HG03045 (cell line): ENCODE measurements around the gene PLIN4.

Experiments used
- ATAC-seq: cut with Tn5 transposase; IDR thresholded peaks from one replicate; pipeline ENCODE4 v1.9.1; 2021; ENCODE audit warnings: mild to moderate bottlenecking, moderate library complexity; ENCODE audit not compliant: unreplicated experiment

PLIN4 gene

DNA sequence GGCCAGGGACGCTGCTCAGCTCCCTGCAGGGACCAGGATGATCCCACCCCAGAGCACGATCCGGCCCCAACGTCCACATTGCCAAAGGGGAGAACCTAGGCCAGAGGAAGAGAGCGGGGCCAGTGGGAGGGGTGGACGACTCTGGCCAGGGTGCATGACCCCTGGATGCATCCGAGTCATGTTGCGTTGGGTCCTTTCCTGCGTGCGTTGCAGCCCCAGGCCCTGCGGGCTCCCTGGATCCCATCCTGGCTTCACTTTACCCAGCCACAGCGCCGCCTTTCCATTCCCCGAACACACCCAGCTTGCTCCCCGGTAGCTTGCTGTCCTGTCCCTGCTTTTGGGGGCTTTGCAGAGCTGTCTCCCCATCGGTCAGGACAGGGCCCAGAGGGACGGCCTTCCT, 10.5 kb downstream of the PLIN4 start:
- no peak for ATAC-seq

DNA sequence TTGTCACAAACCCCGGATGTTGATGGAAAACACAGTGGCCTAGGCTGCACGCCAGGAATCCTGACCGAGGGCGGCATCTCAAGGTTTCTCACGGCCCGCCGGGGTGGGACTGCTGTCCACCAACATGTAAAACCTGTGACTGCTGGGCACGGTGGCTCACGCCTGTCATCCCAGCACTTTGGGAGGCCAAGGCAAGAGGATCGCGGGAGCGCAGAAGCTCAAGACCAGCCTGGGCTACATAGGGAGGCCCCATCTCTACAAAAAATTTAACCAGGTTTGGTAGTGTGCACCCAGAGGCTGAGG, 11.2 kb downstream of the PLIN4 start:
- ATAC-seq, result no peak

- ATAC-seq, result no peak
These were observed 11.7 kb downstream of the PLIN4 start for GRCh38 chr19:4506449-4507149.

GRCh38 chr19:4505570-4506448, 12.5 kb downstream of the PLIN4 start:
- ATAC-seq, result no peak

DNA sequence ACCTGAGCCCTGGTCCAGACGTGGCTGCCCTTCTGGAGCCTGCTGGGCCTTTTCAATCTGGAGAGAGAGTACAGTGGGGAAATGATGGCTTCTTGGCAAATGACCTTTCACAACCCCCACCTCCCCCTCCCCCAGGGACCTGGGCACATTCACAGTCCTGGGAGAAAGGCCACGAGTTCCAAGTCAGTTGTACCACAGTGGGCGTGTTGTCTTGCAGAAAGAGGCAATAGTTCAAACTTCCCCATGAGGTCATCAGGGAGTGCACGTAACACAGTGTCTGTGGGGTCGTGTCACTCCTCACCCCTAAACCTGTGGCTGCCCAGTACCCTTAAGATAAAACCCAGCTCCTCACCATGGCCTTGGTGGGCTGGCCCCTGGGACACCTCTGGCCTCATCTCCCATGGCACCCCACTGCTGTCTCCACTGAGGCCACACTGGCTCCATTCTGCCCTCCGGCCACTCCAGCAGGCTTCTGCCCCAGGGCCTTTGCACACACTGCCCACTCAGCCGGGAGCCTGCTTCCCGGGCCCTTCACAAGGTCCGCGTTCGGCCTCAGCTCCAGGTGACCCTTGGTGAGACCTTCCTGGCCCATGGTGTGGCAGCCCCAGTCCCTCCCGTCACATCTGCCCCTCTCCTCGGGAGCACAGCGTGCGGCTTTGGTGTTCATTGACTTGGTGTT, 13.3 kb downstream of the PLIN4 start:
- ATAC-seq, result no peak

- no peak for ATAC-seq
These were observed 14.0 kb downstream of the PLIN4 start for GRCh38 chr19:4504297-4504701.

- ATAC-seq, result no peak
These were observed 14.5 kb downstream of the PLIN4 start for GRCh38 chr19:4503825-4504170.

- ATAC-seq, result no peak
These were observed 15.0 kb downstream of the PLIN4 start for GRCh38 chr19:4503132-4503824.

GRCh38 chr19:4502282-4503131, 15.8 kb downstream of the PLIN4 start:
- no peak for ATAC-seq

DNA sequence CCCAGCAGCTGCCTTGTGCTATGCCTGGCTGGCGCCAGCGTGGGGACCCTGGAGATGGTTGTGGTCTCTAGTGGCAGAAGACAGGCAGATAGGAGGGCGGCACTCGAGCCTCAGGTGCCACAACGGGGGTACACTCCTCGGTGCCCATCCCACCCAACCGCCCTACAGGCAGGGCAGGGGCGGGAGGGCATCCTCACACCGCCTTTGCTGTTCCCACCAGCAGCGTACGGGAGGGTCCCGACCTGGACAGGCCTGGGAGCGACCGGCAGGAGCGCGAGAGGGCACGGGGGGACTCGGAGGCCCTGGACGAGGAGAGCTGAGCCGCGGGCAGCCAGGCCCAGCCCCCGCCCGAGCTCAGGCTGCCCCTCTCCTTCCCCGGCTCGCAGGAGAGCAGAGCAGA, 16.6 kb downstream of the PLIN4 start:
- no peak for ATAC-seq

- no peak for ATAC-seq
These were observed 17.3 kb downstream of the PLIN4 start for GRCh38 chr19:4500841-4501591.

GRCh38 chr19:4499855-4500254, 18.4 kb downstream of the PLIN4 start:
- no peak for ATAC-seq

DNA sequence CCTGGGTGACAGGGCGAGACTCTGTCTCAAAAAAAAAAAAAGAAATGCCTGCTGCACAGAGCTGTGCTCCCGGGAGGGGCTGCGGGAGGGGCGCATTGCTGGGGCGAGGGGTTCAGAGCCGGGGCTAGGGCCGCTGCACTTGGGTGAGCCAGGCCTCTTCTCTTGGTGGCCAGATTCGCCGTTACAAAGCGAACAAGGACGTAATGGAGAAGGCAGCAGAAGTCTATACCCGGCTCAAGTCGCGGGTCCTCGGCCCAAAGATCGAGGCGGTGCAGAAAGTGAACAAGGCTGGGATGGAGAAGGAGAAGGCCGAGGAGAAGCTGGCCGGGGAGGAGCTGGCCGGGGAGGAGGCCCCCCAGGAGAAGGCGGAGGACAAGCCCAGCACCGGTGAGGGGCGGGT, 19.0 kb downstream of the PLIN4 start:
- ATAC-seq, result no peak

DNA sequence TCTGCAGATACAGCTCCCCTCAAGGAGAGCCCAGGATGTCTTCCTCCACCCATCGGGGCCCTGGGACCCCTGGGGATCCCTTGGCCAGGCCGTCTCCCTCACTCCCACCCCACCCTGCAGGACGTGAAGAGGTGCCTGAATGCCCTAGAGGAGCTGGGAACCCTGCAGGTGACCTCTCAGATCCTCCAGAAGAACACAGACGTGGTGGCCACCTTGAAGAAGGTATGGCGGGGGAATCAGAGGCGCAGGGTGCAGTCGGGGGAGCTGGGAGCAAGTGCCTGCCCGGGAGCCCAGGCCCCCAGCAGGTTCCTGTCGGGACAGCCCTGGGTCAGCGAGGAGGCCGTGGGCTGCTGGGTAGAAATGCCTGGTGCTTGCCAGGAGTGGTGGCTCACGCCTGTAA, 19.6 kb downstream of the PLIN4 start:
- no peak for ATAC-seq

DNA sequence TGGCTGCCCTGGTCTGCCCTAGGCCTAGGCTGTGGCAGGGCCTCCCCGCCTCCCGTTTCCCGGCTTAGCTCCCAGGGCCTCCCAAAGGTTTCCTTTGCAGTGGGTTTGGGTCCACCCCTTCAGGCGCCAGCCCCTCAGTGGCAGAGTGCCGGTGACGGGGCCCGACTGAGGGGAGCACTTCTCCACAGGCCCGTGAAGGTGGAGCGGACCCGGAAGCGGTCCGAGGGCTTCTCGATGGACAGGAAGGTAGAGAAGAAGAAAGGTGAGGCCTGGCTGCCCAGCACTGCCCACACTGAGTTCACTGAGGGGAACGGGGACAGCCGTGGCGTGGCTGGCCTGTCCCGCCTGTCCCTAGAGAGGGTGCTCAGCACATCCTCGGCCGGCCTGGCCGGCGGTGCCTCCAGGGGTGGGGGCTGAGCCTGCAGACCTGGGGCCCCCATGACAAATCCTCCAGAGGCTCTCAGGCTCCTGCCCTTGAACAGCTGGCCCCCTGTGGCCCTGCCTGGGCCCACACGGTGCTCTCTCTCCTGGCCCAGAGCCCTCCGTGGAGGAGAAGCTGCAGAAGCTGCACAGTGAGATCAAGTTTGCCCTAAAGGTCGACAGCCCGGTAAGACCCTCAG, 20.4 kb downstream of the PLIN4 start:
- no peak for ATAC-seq

GRCh38 chr19:4496304-4496703, 22.0 kb downstream of the PLIN4 start:
- ATAC-seq, result no peak

DNA sequence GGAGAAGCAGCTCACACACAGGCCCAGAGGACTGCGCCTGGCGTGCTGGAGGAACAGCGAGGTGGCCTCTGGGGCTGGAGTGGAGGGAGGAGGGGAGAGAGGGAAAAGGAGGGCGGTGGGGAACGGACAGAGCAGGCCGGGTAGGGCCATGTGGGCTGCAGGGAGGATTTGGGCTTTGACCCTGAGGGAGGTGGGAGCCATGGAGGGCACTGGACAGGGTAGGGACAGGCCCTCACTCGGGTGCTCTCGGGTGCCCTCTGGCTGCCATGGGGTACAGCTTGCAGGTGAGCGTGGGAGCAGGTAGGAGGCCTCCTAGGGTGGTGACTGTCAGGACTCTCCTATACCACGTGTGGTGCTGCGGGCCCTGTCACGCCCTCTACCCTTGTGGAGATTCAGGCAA, 22.8 kb downstream of the PLIN4 start:
- no peak for ATAC-seq

GRCh38 chr19:4494691-4495064, 23.6 kb downstream of the PLIN4 start:
- ATAC-seq, result no peak

DNA sequence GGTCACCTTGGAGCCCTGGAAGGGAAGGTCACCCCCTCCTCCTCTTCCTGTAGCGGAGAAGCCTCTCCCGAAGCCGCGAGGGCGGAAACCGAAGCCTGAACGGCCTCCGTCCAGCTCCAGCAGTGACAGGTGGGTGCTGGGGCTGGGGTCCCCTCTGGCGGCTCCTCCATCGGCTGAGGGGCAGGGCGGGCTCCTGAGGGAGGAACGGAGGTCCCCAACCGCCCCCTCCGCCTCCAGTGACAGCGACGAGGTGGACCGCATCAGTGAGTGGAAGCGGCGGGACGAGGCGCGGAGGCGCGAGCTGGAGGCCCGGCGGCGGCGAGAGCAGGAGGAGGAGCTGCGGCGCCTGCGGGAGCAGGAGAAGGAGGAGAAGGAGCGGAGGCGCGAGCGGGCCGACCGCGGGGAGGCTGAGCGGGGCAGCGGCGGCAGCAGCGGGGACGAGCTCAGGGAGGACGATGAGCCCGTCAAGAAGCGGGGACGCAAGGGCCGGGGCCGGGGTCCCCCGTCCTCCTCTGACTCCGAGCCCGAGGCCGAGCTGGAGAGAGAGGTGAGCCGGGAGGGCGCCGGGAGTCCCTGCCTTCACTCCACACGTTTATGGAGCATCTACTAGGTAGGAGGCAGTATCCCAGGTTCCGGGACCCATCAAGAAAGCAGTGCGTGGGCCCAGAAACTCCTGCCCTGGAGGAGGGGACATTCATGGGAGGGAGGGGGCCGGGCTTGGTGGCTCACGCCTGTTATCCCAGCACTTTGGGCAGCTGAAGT, 24.2 kb downstream of the PLIN4 start:
- no peak for ATAC-seq
